GM19372 (cell line): ENCODE data around the gene CBX2.

Source experiments
- ATAC-seq: cut with Tn5 transposase; IDR thresholded peaks from one replicate; pipeline ENCODE4 v1.9.1; 2021; ENCODE audit warnings: mild to moderate bottlenecking, low read depth, moderate library complexity; ENCODE audit not compliant: unreplicated experiment

CBX2 gene

DNA sequence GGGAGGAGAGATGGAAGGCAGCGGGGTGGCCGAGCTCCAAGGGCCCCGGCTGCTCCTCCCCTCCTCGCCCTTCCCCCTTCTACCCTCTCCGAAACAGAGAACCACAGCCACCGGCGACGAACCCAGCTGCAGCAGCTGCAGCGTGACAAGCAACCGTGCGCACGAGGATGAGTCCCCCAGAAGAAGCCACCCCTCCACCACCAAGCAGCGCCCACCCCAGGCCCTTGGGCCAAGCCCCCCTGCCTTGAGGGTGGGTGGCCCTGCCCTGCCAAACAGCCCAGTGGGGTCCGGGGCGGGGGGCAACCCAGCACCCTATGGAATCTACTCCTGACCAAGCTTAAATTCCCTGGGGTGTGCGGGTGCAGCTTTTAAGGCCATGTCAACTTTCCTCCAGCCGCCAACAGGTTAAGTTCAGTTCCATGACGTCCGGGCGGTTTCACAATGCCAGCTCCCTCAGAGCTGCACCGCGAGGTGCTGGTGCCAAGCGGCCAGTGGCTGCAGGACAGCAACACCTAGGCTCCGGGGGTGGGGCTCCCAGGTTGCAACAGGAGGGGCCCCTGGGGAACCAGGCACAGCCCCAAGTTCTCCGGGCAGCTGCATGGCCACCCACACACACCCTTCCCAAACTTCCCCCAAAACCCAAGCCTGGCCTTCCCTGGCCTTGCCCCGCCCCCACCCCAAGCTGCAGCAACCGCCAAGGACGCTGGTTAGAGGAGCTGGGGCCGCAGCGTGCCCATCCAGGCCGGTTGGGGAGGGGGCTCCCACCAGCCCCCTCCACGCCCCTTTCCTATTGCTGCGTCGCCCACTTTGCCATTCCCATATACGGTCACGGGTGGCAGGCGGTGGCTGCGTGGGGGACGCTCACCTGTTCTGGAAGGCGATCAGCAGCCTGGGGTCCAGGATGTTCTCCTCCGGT lies 59.3 kb downstream of the CBX2 start:
- ATAC-seq, result no peak
